Mesothelial cell of epicardium (in vitro differentiated cells): ENCODE data around the gene DPYD. TPM values are rescaled to one million over a fixed set of nuclear protein-coding genes. Genes with fewer than 3 reads are reported as not detected.

ENCODE experiments used
- DNase-seq, 2 experiments: peaks; one replicate each; pipeline ENCODE4 v3.0.0; 2021; ENCODE audit warnings: low spot score in 2 of 2; ENCODE audit not compliant: unreplicated experiment in 2 of 2
- H3K27ac Mint-ChIP-seq: 2 replicates; pipeline ENCODE4 v1.8.0; 2021; ENCODE audit warnings: mixed read lengths
- H3K27me3 Mint-ChIP-seq: 2 replicates; pipeline ENCODE4 v1.8.0; 2021; ENCODE audit warnings: low read depth, mixed read lengths
- H3K36me3 Mint-ChIP-seq: 2 replicates; pipeline ENCODE4 v1.8.0; 2021; ENCODE audit warnings: mixed read lengths
- H3K4me1 Mint-ChIP-seq: 2 replicates; pipeline ENCODE4 v1.8.0; 2021; ENCODE audit warnings: mixed read lengths
- H3K4me3 Mint-ChIP-seq: 2 replicates; pipeline ENCODE4 v1.8.0; 2021; ENCODE audit warnings: mild to moderate bottlenecking, moderate library complexity, mixed read lengths
- H3K9me3 Mint-ChIP-seq: 2 replicates; pipeline ENCODE4 v1.8.0; 2021; ENCODE audit warnings: mixed read lengths
- CTCF ChIP-seq: fragments of 200-600 bp; sonication (generic); IDR thresholded peaks from one replicate; pipeline ENCODE4 v1.5.0; 2021; ENCODE audit warnings: antibody characterized with exemption; ENCODE audit not compliant: unreplicated experiment
- total RNA-seq: library from RNA; stranded (reverse); gene quantifications from 3 replicates; pipeline ENCODE4 v1.2.1, GENCODE V29; 2021

DPYD gene
- total RNA-seq, 1 donor from 2014 or later, result 13.3 TPM

- Mint-ChIP-seq H3K27ac (no peak overlapping the region), H3K4me3 (no peak overlapping the region), H3K36me3 (peaks cover 6% of the 10 kb centered on the region), H3K4me1 (peaks cover 23% of the 10 kb centered on the region), H3K9me3 (peaks cover 21% of the 10 kb centered on the region), H3K27me3 (no peaks in the 10 kb centered on the region)
- no peak for DNase-seq
- no peak for TF ChIP-seq CTCF
These were observed 269.6 kb downstream of the DPYD start for GRCh38 chr1:97651250-97651649.

- Mint-ChIP-seq H3K4me1 (peaks cover 23% of the 10 kb centered on the region), H3K27ac (no peak overlapping the region), H3K4me3 (no peak overlapping the region), H3K36me3 (peaks cover 13% of the 10 kb centered on the region), H3K9me3 (peaks cover 33% of the 10 kb centered on the region), H3K27me3 (no peaks in the 10 kb centered on the region)
- DNase-seq, result no peak
- TF ChIP-seq CTCF, result no peak
These were observed 271.2 kb downstream of the DPYD start for GRCh38 chr1:97649591-97649990.

GRCh38 chr1:97647776-97648175 is 273.1 kb downstream of the DPYD start:
- no peak for TF ChIP-seq CTCF
- Mint-ChIP-seq H3K27me3 (no peaks in the 10 kb centered on the region), H3K36me3 (peaks cover 20% of the 10 kb centered on the region), H3K4me1 (peaks cover 21% of the 10 kb centered on the region), H3K9me3 (peaks cover 32% of the 10 kb centered on the region), H3K27ac (no peak overlapping the region), H3K4me3 (no peak overlapping the region)
- no peak for DNase-seq

GRCh38 chr1:97646071-97646470 is 274.8 kb downstream of the DPYD start:
- H3K36me3 Mint-ChIP-seq, result peaks cover 30% of the 10 kb centered on the region
- H3K4me1 Mint-ChIP-seq, result peaks cover 12% of the 10 kb centered on the region
- DNase-seq, result no peak
- no peaks in the 10 kb centered on the region for H3K27me3 Mint-ChIP-seq
- no peak for TF ChIP-seq CTCF
- no peak overlapping the region for H3K27ac Mint-ChIP-seq
- no peak overlapping the region for H3K4me3 Mint-ChIP-seq
- peaks cover 36% of the 10 kb centered on the region for H3K9me3 Mint-ChIP-seq

GRCh38 chr1:97640677-97641076 is 280.2 kb downstream of the DPYD start:
- no peak for DNase-seq
- Mint-ChIP-seq H3K27ac (no peak overlapping the region), H3K27me3 (peaks cover 4% of the 10 kb centered on the region), H3K9me3 (peaks cover 17% of the 10 kb centered on the region), H3K36me3 (peaks cover 21% of the 10 kb centered on the region), H3K4me3 (no peak overlapping the region), H3K4me1 (peaks cover 11% of the 10 kb centered on the region)
- no peak for TF ChIP-seq CTCF

- peaks cover 6% of the 10 kb centered on the region for H3K27me3 Mint-ChIP-seq
- H3K27ac Mint-ChIP-seq, result no peak overlapping the region
- TF ChIP-seq CTCF, result no peak
- peaks cover 29% of the 10 kb centered on the region for H3K4me1 Mint-ChIP-seq
- H3K36me3 Mint-ChIP-seq, result peaks cover 8% of the 10 kb centered on the region
- no peak overlapping the region for H3K4me3 Mint-ChIP-seq
- DNase-seq, result no peak
- peaks cover 5% of the 10 kb centered on the region for H3K9me3 Mint-ChIP-seq
These were observed 283.9 kb downstream of the DPYD start for GRCh38 chr1:97636941-97637340.
